Gastrocnemius medialis (tissue), 4 donors: ENCODE measurements around the gene QSOX2.

ENCODE experiments used
- CTCF ChIP-seq, 5 experiments: fragments of 450-650 bp in 3 of 5; fragments of 200-600 bp in 2 of 5; sonication (generic) in 2 of 5; IDR thresholded peaks in 4 of 5; conservative IDR thresholded peaks in 1 of 5; 1 replicate in 4 of 5; 2 replicates in 1 of 5; pipeline ENCODE4 v1.5.1; 2016 to 2019; ENCODE audit warnings: antibody characterized with exemption in 5 of 5, mild to moderate bottlenecking in 3 of 5, moderate library complexity in 3 of 5
- POLR2A ChIP-seq, 2 donors: fragments of 450-650 bp; IDR thresholded peaks; one replicate each; pipeline ENCODE4 v1.6.1; 2017; ENCODE audit warnings: antibody characterized with exemption in 2 of 2, mild to moderate bottlenecking in 2 of 2, moderate library complexity in 2 of 2

- TF ChIP-seq CTCF (IDR thresholded peaks at IDR 0.05 in 4 of 5, conservative IDR thresholded peaks at IDR 0.05 in 1 of 5) (no peak), POLR2A (IDR thresholded peaks at IDR 0.05) (no peak)
Observed at GRCh38 chr9:136275655-136276429, 30.2 kb upstream of the QSOX2 start.
